ENCODE data around the gene SLC6A8.
"Not testable (repeated sequence)": the region's sequence is repeated elsewhere in the genome, so short reads cannot be mapped to it uniquely, and the experiment has no call there.

Gene SLC6A8

DNA sequence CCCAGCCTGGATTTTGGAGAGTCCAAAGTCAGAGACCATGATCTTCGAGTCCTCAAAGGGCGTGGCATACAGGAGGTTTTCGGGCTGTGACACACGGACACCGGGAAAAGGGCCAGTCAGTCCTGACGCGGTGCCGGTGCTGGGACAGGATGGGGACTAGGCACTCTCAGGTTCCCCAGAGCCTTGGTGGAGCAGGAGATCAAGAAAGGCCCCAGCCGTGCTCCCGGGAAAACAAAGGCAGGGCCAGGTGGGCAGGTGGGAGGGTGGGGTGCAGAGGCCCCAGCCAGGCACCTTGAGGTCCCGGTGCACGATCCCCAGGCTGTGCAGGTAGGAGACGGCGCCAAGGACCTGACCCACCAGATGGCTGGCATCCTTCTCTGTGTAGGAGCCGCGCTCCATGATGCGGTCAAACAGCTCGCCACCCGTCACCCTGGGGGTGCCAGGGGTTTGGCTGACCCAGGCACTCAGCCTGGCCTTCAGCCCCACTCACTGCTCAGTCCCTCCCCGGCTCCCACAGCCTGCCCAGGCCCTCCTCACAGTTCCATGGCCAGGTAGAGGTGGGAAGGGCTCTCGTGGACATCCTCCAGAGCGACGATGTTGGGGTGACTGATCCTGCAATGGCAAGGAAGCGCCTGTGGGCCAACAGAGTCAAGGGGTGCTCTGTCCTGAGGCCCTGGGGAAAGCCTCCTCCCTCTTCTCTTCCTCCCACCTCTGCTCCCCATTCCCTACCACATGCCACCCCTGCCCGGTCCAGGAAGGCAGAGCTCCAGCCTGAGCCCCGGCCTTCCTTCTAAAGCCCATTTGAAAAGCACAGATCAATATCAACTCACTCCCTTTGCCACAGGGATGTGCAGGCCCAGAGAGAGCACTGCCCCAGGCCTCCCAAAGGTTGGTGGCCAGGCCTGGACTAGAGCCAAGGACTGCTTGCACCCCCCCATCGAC lies 15.9 kb upstream of the SLC6A8 start:
- no peak for DNase-seq

DNA sequence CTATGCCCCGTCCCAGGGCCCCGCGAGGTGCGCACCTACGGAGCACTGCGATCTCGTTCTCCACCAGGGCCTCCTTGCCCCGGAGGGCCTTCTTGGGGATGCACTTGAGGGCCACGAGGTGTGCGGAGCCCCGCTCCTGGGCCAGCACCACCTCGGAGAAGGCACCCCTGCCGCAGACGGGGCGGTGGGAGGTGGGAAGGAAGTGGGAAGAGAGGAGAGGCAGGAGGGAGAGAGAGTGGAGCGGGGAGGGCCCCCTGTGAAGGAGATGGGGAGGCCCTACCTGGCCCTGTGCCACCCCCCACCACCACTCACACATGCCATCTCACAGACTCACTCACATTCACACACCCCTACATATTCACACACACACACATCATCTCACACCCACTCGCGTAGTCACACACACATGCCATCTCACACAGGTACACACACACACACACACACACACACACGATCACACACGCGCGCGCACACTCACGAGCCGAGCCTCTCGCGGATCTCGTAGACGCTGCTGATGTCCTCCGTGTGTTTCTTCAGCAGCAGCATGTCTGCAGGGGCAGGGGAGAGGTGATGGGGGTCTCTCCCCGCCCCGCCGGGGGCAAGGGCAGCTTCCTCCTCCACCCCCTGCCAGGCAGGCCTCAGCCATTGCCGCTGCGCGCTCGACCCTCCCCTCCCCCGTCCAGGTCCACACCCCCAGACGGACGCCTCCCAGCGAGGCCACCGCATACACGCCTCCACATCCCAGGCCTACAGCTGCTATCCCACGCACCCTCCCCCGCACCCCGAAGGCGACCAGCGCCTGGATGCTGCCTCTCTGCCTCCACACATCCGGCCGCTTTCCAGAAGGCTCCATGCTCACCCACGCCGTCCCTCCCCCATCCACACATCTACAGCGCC lies 14.9 kb upstream of the SLC6A8 start:
- DNase-seq = no peak

DNA sequence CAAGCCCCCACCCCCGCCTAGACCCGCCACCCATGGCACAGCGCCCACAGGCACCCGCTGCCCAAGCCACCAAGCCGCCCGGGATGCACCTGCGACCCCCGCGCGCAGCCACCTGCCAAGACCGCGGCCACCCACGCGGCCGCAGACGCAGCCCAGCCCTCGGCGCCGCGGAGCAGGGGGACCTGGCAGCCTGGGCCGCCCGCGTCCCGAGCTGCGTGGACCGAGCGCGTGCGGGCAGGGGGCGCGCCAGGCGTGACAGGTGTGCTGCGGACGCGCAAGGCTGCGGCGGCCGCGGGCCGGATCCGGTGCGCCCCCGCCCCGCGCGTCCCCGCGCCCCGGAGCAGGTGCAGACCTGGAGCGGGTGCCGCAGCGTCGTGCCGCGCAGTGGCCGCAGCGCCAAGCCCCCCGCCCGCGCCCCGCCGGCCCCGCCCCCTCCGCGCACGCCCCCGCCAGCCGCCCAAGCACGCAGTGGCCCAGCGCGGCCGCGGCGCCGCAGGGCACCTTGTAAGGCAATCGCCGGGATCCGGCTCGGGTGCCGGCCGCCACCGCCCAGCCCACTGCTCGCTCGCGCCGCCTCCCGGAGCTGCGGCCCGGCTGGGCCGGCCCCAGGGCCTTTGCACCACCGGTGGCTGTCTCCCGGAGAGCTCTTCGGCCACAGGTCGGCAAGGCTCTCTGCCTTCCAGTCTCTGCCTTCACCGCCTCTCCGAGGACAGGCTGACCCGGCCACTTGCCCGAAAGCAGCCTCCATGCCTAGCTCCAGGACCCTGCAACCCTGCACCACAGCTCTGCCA lies 14.1 kb upstream of the SLC6A8 start, which contains the start of gene PNCK:
PNCK (minus strand) TSS at position 386 of the 791 bp plus-strand sequence. CDS start 737 bp downstream, outside the sequence.
- no peak for DNase-seq

DNA sequence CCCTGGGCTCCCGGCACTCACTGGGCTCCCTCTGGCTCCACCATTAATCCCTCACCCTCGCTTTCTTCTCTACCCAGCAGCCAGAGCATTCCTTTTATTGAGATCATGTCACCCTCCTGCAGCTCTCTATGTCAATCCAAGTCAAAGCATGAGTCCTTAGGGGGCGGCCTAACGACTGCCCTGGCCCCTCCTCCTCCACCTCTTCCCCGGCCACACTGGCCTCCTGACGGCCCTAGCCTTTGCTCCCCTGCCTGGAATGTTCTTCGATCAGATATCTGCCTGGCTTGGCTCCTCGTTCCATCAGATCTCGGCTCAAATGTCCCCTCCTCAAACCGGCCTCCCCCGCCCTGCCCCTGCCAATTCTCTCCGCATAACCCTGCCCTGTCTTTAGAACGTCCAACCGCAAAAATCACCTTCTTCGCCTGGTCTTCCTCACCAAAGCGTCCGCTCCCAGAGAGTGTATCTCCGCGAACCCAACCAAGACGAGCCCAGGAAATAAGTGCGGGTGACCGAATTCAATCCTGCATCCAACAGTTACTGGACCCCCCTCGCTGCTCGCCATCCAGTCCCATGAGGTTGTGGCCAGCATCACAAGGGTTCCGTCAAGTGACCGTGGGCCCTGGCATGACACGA lies 13.4 kb upstream of the SLC6A8 start:
- DNase-seq = no peak

DNA sequence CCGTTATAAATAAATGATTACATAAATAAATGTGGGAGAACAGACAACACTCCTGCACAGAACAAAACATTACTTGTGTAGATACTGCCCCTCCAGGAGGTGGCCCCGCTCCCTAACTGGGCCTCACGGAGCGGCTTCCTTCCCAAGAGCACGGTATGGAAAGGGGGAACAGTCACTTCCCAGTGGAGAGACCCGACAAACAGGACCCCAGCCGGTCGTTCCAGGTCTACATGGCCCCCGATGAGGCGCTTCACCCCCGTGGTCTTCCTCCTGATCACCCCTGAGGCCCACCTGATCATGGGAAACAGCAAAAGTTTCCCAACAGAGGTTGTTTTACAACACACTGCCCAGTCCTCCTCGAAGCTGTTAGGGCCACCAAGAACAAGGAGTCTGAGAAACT lies 6.6 kb upstream of the SLC6A8 start:
- no peak for DNase-seq

DNA sequence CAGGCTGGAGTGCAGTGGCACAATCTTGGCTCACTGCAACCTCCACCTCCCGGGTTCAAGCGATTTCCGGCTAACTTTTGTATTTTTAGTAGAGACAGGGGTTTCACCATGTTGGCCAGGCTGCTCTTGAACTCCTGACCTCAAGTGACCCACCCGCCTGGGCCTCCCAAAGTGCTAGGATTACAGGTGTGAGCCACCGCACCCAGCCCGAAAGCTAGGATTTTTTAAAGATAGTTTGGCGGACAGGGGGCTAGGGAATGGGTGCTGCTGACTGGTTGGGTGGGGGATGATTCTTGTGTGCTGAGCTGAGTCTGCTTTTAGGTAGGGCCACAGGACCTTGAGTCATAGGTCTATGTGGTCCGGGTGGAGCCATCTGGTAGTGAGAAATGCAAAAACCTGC lies 4.2 kb upstream of the SLC6A8 start:
- DNase-seq = not testable (repeated sequence)

DNA sequence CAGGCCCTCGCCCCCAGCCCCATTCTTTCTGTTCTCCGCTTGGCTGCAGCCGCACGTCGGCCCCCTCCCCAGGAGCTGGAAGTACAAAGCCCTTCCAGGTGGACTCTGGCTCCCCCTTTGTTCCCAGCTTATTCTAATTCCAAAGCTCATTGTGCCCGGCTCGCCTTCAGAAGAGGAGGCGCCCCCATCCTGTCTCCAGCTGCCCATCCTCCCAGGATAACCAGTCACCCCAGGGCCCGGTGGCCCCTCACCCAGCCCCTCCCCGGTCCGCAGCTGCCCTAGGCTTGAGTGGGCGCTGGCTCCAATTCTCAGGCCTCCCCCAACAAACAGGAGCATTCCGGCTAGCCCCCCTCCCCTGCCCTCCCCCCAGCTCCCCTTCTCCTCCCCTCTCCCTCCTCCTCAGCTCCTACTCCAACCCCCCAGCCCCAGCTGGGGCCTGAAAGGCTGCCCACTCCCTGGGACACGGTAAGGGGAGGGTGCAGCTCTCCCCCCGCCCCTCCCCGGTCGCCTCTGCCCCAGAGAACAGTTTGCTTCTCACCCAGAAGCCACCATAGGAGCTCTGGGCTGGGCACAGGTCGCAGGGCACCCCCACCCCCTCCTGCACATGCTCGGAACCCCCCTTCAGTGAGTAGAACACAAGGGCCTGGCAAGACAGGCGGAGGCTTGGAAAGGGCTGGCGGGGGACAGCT lies 3.1 kb upstream of the SLC6A8 start:
- DNase-seq = no peak

DNA sequence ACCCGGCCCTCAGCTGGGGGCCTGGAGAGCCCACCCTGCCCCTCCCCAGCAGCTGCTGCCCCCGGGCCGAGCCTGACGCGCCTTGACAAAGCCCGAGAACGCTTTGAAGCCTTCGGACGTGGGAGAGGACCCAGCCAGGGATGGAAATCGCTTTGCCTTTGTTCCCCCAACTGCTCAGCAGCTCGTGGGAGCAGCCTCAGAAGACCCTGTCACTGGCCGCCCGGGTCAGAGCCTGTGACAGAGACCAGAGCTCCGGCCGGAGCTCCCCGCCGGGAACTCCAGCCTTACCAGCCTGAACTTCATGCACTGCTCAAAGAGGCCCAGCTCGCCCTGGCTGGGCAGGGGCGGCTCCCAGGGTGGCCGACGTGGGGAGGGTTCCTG lies 2.6 kb upstream of the SLC6A8 start:
- DNase-seq = no peak

DNA sequence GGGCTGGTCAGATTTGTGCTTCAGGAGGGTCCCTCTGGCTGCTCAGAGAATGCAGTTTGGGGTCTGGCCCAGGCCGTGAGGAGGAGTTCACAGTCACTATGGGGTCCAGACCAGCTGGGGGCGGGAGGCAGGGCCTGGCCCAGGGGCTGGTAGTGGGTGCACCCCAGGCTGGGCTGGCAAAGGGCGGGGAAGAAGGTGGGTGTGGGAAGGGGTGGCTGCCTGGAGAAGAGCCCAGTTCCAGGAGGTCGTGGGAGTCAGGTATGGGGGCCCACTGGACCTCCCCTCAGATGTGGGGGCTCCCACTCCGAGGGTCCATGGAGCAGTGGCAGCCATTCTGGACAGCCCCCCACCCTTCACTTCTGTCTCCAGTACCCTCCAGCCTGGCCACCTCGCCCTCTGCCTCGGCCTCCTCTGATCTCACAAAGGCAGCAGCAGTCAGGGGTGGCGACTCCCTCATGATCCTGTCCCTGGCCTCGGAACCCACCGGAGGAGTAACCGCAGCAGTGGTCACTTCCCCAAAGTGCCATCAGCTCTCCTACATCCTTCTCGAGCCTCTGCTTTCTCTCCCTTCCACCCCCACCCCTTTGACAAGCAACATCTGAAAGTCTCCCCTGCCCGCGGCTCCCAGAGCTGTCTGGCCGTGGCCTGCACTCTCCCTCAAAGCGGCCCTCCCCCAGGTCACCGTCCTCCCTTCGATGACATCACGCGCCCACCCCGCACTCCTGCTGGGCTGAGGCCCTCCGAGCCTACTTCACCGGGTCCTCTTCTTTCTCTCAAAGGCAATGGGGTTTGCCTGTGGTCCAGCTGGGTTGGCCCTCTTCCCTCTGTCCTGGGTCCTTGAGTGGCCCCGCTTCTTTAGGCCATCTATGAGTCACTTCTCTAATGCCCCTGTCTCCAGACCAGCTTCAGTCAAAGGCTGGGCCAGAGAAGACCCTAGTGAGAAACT lies 1.7 kb upstream of the SLC6A8 start:
- DNase-seq = no peak

DNA sequence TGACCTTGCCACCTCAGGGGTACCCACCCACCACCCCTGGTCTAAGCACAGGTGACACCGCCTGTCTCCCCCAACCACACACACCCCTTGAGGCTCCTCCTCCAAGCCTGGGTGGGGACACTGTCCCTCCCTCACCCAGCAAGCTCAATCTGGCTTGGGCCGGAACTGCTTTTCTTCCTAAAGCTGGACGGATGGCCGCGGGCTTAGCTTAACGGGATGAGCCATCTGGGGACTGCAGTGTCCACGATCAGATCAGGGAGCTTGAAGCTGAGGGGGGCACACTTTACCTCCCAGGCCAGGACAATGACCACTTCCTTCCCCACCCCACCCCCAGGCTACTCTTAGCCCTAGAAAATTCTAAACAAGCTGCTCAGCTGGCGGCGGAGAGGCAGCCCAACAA lies 1.0 kb upstream of the SLC6A8 start:
- DNase-seq = no peak

DNA sequence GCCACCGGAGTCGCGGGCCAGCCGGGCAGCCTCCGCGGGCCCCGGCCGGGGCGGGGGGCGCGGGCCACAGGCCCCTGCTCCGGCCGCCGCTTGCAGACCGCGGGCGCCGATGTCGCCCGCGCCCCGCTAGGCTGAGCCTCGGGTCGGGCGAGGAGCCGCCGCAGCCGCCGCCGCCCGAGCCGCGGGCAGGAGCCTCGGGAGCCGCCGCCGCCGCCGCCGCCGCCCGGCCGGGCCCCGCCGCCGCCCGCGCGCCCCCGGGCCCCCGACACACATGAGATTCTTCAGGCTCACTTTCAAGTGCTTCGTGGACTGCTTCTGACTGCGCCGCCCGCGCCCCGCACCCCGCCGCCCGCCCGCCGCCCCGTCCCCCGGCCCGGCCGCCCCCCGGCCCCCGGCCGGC lies 345 bp downstream of the SLC6A8 start:
- no peak for DNase-seq

DNA sequence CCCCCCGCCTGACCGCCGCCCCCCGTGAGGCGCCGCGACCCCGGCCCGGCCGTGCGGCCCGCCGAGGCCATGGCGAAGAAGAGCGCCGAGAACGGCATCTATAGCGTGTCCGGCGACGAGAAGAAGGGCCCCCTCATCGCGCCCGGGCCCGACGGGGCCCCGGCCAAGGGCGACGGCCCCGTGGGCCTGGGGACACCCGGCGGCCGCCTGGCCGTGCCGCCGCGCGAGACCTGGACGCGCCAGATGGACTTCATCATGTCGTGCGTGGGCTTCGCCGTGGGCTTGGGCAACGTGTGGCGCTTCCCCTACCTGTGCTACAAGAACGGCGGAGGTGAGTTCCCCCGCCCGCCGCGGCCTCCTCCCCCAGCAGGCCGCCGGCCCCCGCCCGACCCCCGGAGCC lies 780 bp downstream of the SLC6A8 start:
- DNase-seq = no peak

DNA sequence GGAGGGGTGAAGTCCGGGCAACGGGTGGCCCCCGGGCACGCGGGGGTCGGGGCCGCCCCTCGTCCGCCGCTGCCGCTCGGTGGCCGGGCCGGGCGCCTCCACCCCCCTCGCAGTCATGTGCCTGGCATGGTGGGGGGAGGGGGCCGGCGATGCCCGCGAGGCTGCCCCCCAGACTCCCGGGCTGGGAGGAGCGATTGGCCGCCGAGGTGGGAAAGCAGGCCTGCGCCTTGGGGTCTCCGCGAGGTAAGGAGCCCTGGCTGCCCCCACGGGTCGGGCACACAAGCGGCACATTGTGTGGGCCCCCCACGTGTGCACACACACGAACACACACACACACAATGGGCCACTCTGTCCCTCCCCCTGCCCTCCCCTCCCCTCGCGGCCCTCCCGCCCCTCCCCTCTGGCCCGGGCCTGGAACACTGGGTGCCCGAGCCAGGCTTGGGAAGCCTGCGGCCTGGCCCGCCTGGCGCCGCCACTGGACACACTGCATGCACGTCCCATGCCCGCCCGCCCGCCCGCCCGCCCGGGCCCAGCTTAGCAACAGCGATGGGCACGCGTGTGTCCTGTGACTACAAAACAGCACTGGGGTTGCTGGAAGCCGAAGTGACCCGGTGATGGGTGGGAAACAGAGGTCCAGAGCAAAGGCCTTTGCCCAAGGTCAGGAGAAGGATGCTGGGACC lies 1.3 kb downstream of the SLC6A8 start:
- peak in 46 of 51 donors; percentile 6 to 81 (median 57) for DNase-seq

DNA sequence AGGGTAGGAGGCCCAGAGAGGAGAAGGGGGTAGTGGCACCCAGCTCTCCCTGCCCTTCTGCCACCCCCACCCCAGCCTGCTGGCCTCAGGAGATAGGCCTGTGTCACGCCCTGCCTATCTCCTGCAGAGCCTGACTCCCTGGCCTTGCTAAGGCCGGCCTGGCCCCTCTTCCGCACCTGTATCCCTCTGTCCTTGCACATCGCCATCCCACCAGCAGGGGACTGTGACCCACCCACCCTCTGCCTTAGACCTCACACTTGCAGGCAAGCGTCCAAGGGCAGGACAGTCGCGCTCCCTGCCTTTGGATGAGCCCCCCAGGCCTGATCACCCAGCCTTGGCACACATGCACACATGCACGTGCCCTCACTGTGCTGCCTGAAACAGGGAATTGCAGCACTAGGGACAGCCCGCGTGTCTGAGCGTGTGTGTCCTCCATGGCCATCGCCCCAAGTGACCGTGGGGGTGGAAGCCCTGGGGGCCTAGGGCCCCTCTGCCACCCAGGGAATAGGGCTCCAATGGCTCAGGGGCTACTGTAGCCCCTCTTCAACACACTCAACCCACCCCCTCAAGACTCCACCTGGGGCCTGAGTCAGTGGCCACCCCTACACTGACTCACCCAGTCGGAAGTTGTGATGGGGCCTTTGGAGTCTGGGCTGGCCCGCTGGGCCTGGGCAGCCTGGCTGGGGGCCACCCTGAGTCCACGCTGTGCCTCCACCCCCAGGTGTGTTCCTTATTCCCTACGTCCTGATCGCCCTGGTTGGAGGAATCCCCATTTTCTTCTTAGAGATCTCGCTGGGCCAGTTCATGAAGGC lies 2.1 kb downstream of the SLC6A8 start:
- DNase-seq = no peak

DNA sequence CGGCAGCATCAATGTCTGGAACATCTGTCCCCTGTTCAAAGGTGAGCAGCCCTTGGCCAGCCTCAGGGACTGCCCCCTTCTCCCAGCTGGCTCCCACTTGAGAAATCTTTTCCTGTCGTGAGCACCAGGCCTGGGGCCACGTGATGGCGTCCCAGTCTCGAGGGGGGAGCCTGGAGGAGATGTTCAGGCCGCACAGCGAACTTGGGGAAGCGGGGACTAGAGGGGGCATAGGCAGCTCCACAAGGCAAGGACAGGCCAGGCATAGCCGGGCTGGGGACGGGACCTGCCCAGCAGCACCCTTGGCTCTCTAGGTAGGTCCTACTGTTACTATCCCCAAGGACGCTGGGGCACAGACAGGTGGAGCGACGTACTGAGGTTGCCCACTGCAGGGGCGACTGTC lies 2.7 kb downstream of the SLC6A8 start:
- DNase-seq = no peak

DNA sequence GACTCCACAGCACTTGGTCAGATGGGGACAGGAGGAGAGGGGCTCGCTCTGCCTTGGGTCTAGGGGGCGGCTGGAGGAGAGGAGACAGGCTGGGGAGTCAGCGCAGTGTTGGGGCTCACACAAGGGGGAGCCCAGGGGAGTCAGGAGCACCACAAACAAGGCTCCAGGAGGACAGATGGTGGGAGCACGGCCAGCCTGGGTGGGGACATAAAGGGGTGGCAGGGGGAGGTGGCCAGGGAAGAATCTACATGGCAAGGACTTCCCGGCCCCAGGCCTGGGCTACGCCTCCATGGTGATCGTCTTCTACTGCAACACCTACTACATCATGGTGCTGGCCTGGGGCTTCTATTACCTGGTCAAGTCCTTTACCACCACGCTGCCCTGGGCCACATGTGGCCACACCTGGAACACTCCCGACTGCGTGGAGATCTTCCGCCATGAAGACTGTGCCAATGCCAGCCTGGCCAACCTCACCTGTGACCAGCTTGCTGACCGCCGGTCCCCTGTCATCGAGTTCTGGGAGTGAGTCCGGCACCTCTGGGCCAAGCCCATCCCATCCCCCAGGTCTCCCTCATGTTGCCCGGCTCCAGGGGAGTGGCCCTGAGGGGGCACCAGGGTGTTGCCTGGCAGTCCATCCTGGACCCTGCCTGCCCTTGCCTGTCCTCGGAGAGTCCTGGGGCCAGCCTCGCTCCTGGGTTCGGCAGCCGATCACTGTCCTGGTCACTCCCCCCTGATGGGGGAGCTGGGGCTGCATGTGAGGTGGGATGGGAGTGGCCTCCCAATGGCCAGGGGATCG lies 3.5 kb downstream of the SLC6A8 start:
- not testable (repeated sequence) for DNase-seq

DNA sequence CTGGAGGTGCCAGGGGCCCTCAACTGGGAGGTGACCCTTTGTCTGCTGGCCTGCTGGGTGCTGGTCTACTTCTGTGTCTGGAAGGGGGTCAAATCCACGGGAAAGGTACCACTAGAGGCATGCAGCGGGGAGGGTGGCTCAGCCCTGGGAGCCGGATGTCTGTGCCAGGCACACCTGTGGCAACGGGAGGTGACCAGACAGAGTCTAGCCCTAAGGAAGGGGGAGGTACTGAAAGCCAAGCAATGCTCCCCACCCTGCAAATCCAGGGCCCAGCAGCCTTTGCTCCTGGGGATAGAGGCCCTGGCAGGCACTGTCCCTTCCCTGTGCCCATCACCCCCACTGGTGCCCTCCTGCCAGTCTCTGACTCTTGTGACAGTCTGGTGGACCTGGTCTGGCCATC lies 4.3 kb downstream of the SLC6A8 start:
- no peak for DNase-seq
